Type B pancreatic cell (in vitro differentiated cells): ENCODE results near the gene CFAP99. TPM values are rescaled to one million over a fixed set of nuclear protein-coding genes. Genes with fewer than 3 reads are reported as not detected.

Experiments used
- DNase-seq: peaks from one replicate; pipeline ENCODE4 v3.0.0; 2021; ENCODE audit warnings: mixed read lengths; ENCODE audit not compliant: unreplicated experiment; ENCODE audit errors: extremely low spot score
- H3K27ac Mint-ChIP-seq: 2 replicates; pipeline ENCODE4 v1.8.0; 2021; ENCODE audit warnings: mild to moderate bottlenecking, mixed read lengths
- H3K27me3 Mint-ChIP-seq: 2 replicates; pipeline ENCODE4 v1.8.0; 2021; ENCODE audit warnings: mixed read lengths
- H3K36me3 Mint-ChIP-seq: 2 replicates; pipeline ENCODE4 v1.8.0; 2021; ENCODE audit warnings: mixed read lengths
- H3K4me1 Mint-ChIP-seq: one replicate; pipeline ENCODE4 v1.8.0; 2021; ENCODE audit warnings: mixed read lengths; ENCODE audit not compliant: unreplicated experiment
- H3K4me3 Mint-ChIP-seq: 2 replicates; pipeline ENCODE4 v1.8.0; 2021; ENCODE audit warnings: mild to moderate bottlenecking, mixed read lengths
- H3K9me3 Mint-ChIP-seq: 2 replicates; pipeline ENCODE4 v1.8.0; 2021; ENCODE audit warnings: mixed read lengths
- total RNA-seq: library from RNA; stranded (reverse); gene quantifications from 2 replicates; pipeline ENCODE4 v1.2.1, GENCODE V29; 2021; ENCODE audit warnings: low replicate concordance
- TF ChIP-seq, protein P1 (sequence below): fragments of 200-600 bp; sonication (generic); conservative IDR thresholded peaks from 2 replicates; pipeline ENCODE4 v1.5.0; 2021; ENCODE audit warnings: antibody characterized with exemption, mild to moderate bottlenecking

The CFAP99 gene
- total RNA-seq, 1 donor from 2014 or later: 1.1 TPM

- H3K9me3 Mint-ChIP-seq: no peaks in the 10 kb centered on the region
- TF ChIP-seq, protein P1, sequence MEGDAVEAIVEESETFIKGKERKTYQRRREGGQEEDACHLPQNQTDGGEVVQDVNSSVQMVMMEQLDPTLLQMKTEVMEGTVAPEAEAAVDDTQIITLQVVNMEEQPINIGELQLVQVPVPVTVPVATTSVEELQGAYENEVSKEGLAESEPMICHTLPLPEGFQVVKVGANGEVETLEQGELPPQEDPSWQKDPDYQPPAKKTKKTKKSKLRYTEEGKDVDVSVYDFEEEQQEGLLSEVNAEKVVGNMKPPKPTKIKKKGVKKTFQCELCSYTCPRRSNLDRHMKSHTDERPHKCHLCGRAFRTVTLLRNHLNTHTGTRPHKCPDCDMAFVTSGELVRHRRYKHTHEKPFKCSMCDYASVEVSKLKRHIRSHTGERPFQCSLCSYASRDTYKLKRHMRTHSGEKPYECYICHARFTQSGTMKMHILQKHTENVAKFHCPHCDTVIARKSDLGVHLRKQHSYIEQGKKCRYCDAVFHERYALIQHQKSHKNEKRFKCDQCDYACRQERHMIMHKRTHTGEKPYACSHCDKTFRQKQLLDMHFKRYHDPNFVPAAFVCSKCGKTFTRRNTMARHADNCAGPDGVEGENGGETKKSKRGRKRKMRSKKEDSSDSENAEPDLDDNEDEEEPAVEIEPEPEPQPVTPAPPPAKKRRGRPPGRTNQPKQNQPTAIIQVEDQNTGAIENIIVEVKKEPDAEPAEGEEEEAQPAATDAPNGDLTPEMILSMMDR: no peak
- no peak for DNase-seq
- H3K27ac Mint-ChIP-seq: no peak overlapping the region
- H3K27me3 Mint-ChIP-seq: peaks cover 70% of the 10 kb centered on the region
- peak overlapping the region; percentile 87 for H3K4me3 Mint-ChIP-seq
- H3K4me1 Mint-ChIP-seq: peaks cover 14% of the 10 kb centered on the region
- H3K36me3 Mint-ChIP-seq: no peaks in the 10 kb centered on the region
These were observed 1.1 kb downstream of the CFAP99 start for GRCh38 chr4:2419814-2420213.

DNA sequence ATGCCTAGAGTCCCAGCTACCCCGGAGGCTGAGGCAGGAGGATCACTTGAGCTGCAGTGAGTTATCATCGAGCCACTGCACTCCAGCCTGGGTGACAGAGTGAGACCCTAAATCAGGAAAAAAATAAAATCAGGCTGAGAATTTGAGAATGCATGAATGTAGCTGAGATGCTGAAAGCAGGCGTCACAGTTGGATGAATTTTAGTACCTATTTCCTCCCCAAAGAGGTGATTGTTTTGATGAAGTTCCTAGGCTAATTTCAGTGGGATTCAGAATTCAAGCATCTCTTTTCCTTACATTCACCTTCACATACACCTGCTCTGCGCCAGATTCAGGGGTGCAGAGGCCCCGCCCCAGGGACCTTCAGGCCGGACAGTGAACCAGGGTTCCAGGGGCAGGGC lies 3.2 kb downstream of the CFAP99 start:
- TF ChIP-seq, protein P1: no peak
- H3K9me3 Mint-ChIP-seq: no peaks in the 10 kb centered on the region
- no peak for DNase-seq
- H3K4me1 Mint-ChIP-seq: peaks cover 8% of the 10 kb centered on the region
- H3K27ac Mint-ChIP-seq: no peak overlapping the region
- H3K27me3 Mint-ChIP-seq: peaks cover 53% of the 10 kb centered on the region
- H3K36me3 Mint-ChIP-seq: no peaks in the 10 kb centered on the region
- no peak overlapping the region for H3K4me3 Mint-ChIP-seq

- TF ChIP-seq, protein P1: no peak
- peaks cover 46% of the 10 kb centered on the region for H3K27me3 Mint-ChIP-seq
- no peaks in the 10 kb centered on the region for H3K36me3 Mint-ChIP-seq
- no peaks in the 10 kb centered on the region for H3K9me3 Mint-ChIP-seq
- no peak overlapping the region for H3K27ac Mint-ChIP-seq
- H3K4me1 Mint-ChIP-seq: peaks cover 8% of the 10 kb centered on the region
- DNase-seq: no peak
- H3K4me3 Mint-ChIP-seq: no peak overlapping the region
These were observed 4.3 kb downstream of the CFAP99 start for GRCh38 chr4:2423066-2423465.

DNA sequence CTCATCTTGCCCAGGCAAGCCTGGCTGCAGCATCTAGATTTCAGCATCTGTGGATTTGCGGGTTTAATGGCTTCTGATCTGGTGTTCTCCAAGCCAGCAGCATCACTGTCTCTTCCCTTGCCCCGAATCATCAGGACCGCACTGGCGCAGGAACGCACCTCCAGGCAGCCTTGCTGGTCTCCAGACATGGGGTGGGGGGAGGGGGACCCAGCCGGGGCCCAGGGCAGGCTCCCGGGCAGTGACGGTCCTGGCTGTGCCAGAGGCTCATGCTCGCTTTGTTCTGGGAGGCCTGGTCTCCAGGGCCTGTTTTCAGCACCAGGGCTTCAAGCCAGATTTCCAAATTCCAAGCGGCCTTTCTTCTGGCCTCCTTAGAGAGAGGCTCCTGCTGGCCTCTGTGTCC lies 4.9 kb downstream of the CFAP99 start:
- Mint-ChIP-seq H3K27me3 (peaks cover 45% of the 10 kb centered on the region), H3K4me3 (no peak overlapping the region), H3K36me3 (no peaks in the 10 kb centered on the region), H3K4me1 (peaks cover 9% of the 10 kb centered on the region), H3K27ac (no peak overlapping the region), H3K9me3 (no peaks in the 10 kb centered on the region)
- TF ChIP-seq, protein P1: no peak
- no peak for DNase-seq

- peak; percentile 53 for DNase-seq
- H3K4me1 Mint-ChIP-seq: peaks cover 10% of the 10 kb centered on the region
- TF ChIP-seq, protein P1: no peak
- H3K27me3 Mint-ChIP-seq: peaks cover 38% of the 10 kb centered on the region
- no peaks in the 10 kb centered on the region for H3K9me3 Mint-ChIP-seq
- no peak overlapping the region for H3K27ac Mint-ChIP-seq
- H3K36me3 Mint-ChIP-seq: no peaks in the 10 kb centered on the region
- no peak overlapping the region for H3K4me3 Mint-ChIP-seq
These were observed 5.8 kb downstream of the CFAP99 start for GRCh38 chr4:2424581-2424980.
